ENCODE data around the gene C12orf56. TPM values are rescaled to one million over a fixed set of nuclear protein-coding genes. Genes with fewer than 3 reads are reported as not detected.

The C12orf56 gene
- total and polyA plus RNA-seq, 9 of the 15 experiments (the other 6 are each of a cell fraction or from before 2014, with no cell fraction given), result 0.40 to 4.8 (median 1.2) TPM

- TF ChIP-seq PRMT5 (CRISPR knock-in tag; IDR thresholded peaks at IDR 0.05), result no peak
- peak; percentile 81 for TF ChIP-seq KDM5B (IDR thresholded peaks at IDR 0.05; ENCODE audit: insufficient replicate concordance, low read depth, low read length)
- no peak for TF ChIP-seq HDGF (IDR thresholded peaks at IDR 0.05)
- 0 out of 2 replicates have a peak, but pooled peaks have one; percentile 39 for TF ChIP-seq ZNF24 (IDR thresholded peaks at IDR 0.05)
- peak; percentile 95 for TF ChIP-seq SMAD4 (CRISPR knock-in tag; conservative IDR thresholded peaks at IDR 0.05)
- TF ChIP-seq HES1 (IDR thresholded peaks at IDR 0.05; ENCODE audit: low read depth), result no peak
- TF ChIP-seq RBM39 (optimal IDR thresholded peaks at IDR 0.05; ENCODE audit: low read depth, low read length), result no peak
- peak; percentile 97 for TF ChIP-seq MYC (IDR thresholded peaks at IDR 0.05; ENCODE audit: low read depth, low read length)
- TF ChIP-seq MYC (CRISPR knock-in tag; IDR thresholded peaks at IDR 0.05; ENCODE audit: borderline replicate concordance, low read depth), result peak; percentile 59; the same call in 1 of the 2 replicates
- no peak for TF ChIP-seq ZNF408 (CRISPR knock-in tag; IDR thresholded peaks at IDR 0.05; ENCODE audit: low read depth)
- TF ChIP-seq NONO (IDR thresholded peaks at IDR 0.05; ENCODE audit: low read depth in 2 of 2, low read length in 1 of 2), result peak in 1 of 2 experiments; percentile 77; a peak in 1 of 4 replicates
- TF ChIP-seq NFIC (IDR thresholded peaks at IDR 0.05), result no peak
- no peak for TF ChIP-seq FOXM1 (IDR thresholded peaks at IDR 0.05; ENCODE audit: low read depth)
- TF ChIP-seq FOXM1 (CRISPR knock-in tag; IDR thresholded peaks at IDR 0.05; ENCODE audit: low read depth), result no peak
- no peak for TF ChIP-seq RCOR1 (IDR thresholded peaks at IDR 0.05; ENCODE audit: borderline replicate concordance in 1 of 2, low read depth in 2 of 2, low read length in 2 of 2)
- TF ChIP-seq MAFF (IDR thresholded peaks at IDR 0.05; ENCODE audit: low read length), result no peak; the same call in 1 of the 2 replicates
- peak in 1 of 2 experiments; percentile 96; a peak in 2 of 4 replicates for TF ChIP-seq ZNF639 (CRISPR knock-in tag; conservative IDR thresholded peaks at IDR 0.05 in 1 of 2, IDR thresholded peaks at IDR 0.05 in 1 of 2)
- TF ChIP-seq MNT (conservative IDR thresholded peaks at IDR 0.05), result peak; percentile 83 to 85
- TF ChIP-seq CBX2 (IDR thresholded peaks at IDR 0.05; ENCODE audit: insufficient read depth, low read length, poor library complexity, severe bottlenecking), result no peak
- TF ChIP-seq TAF1 (IDR thresholded peaks at IDR 0.05; ENCODE audit: control insufficient read depth, extremely low read depth, insufficient read depth, low read length, severe bottlenecking), result peak; percentile 62
- TF ChIP-seq UBTF (IDR thresholded peaks at IDR 0.05; ENCODE audit: borderline replicate concordance in 1 of 2, low read depth in 2 of 2, low read length in 2 of 2), result peak in 1 of 2 experiments; percentile 25; a peak in 1 of 4 replicates
These were observed 13.3 kb upstream of the C12orf56 start, which contains the start of gene XPOT (continued) for GRCh38 chr12:64403707-64404469.

Measured in K562 (cell line).